Upper lobe of right lung (tissue), 1 donor: ENCODE results near the gene TGFBR1. TPM values are rescaled to one million over a fixed set of nuclear protein-coding genes. Genes with fewer than 3 reads are reported as not detected.

Experiments
- ATAC-seq: fragments of 200-7000 bp; cut with Tn5 transposase; one replicate; pipeline ENCODE4 v1.9.1; 2020; ENCODE audit warnings: mild to moderate bottlenecking, moderate library complexity
- DNase-seq: peaks from one replicate; pipeline ENCODE4 v3.0.0-alpha.2; 2020
- H3K27ac ChIP-seq: fragments of 200-600 bp; one replicate; pipeline ENCODE4 v1.8.0; 2022
- H3K27me3 ChIP-seq: fragments of 200-600 bp; one replicate; pipeline ENCODE4 v1.8.0; 2022; ENCODE audit warnings: mild to moderate bottlenecking
- H3K36me3 ChIP-seq: fragments of 200-600 bp; one replicate; pipeline ENCODE4 v1.8.0; 2022
- H3K4me1 ChIP-seq: fragments of 200-600 bp; one replicate; pipeline ENCODE4 v1.8.0; 2022
- H3K4me3 ChIP-seq: fragments of 200-600 bp; one replicate; pipeline ENCODE4 v1.8.0; 2022; ENCODE audit warnings: mild to moderate bottlenecking
- H3K9me3 ChIP-seq: fragments of 200-600 bp; one replicate; pipeline ENCODE4 v1.8.0; 2022
- CTCF ChIP-seq: fragments of 200-600 bp; IDR thresholded peaks from one replicate; pipeline ENCODE4 v1.8.0; 2022; ENCODE audit warnings: antibody characterized with exemption
- intact Hi-C: fragments of 100-400 bp; cut with DNase I; formaldehyde crosslinking; loops from one replicate; pipeline ENCODE4 v1.11.0; 2022
- total RNA-seq: library from RNA; stranded (reverse); fragmentation: NEBNext Ultra II Directional; extraction: Animal tissue kit (Norgen Biotek cat#: 25700); gene quantifications from one replicate; pipeline ENCODE4 v1.2.1, GENCODE V29; 2021
- donor health status: DM: no; HTN: yes; CAD: no; lungs with severe emphysema.

TGFBR1 gene
- total RNA-seq, 1 donor from 2014 or later, result 72.0 TPM

GRCh38 chr9:99087462-99087861, 17.5 kb upstream of the TGFBR1 start:
- Histone ChIP-seq H3K27ac (no peak overlapping the region), H3K4me3 (no peak overlapping the region), H3K27me3 (no peaks in the 10 kb centered on the region), H3K36me3 (no peaks in the 10 kb centered on the region), H3K4me1 (peaks cover 7% of the 10 kb centered on the region), H3K9me3 (no peaks in the 10 kb centered on the region)
- ATAC-seq, result no peak
- no peak for TF ChIP-seq CTCF
- no peak for DNase-seq
- intact Hi-C loops, result no loop called here

DNA sequence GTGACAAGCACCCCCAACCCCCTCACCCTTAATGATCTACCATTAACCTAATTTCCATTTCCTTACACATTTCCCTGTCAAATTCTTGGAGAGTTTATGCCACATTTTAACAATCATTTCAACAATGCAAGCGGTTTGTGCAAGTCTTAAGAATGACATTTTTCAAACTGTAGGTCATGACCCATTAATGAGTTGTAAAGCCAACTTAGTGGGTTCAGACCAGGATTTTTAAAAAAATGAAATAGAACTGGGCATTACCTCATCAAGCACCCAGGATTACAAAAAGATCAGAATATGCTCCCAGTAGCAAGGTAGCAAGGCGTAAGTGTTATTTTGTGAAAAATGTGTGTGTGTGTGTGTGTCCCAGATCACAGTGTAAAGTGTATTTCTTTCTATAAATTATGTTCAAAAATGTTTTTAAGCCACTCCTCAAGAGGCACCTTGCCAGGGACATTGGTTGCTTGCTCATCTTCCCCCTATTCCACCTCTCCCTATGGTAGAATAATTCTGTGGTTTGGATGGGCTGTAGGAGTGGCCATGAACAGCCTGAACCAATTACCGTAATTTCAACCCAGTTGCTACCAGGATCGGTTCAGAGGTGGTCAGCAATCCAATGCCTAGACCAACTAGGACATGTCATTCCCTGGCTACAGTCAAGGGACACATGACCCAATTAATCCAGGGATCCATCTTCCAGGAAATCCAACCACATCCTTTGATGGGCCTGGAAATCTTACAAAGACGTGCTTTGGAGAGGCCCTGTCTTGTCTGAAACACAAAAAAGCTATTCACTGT, 14.4 kb upstream of the TGFBR1 start:
- intact Hi-C loops, result no loop called here
- Histone ChIP-seq H3K4me1 (peaks cover 7% of the 10 kb centered on the region), H3K27ac (no peak overlapping the region), H3K4me3 (no peak overlapping the region), H3K27me3 (no peaks in the 10 kb centered on the region), H3K36me3 (no peaks in the 10 kb centered on the region), H3K9me3 (no peaks in the 10 kb centered on the region)
- no peak for ATAC-seq
- no peak for TF ChIP-seq CTCF
- no peak for DNase-seq

DNA sequence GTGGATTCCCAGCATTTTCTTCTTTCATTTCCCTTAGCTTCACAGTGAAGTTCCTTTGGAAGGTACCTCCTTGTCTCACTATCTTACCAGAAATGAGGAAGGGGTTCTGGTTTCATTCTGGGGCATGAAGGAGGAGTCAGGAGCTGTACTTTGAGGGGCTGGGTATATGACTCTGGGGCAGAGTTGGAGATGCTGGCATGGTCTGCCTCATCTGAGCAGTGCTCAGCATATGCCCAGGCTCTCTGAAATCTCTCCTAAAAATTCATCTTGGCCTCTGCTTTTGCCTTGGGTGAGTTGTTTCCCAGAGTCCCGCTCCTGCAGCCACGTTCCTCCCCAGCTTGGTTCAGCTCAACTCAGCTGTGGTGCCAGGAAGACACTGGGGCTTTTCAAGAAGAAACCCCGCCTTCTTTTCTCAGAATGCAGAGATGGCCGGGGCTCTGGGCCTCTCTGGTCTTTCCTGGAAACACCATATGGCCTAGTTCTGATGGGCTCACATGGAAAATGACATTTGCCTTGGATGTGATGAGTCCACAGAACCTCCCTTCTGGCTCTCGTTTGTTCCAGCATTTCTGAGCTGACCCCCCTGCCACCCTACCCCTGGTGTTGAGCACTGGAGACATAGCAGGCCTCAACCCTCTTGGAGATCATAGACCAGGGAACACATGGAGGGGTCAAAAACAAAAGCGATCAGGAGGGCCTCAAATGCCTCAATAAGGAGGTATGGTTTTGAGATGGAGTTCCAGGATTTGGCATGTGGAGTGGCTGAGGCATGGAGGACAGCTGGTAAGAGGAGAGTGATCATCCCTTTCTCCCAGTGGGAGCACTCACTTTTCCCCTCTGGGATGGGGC, 12.0 kb upstream of the TGFBR1 start:
- intact Hi-C loops, result no loop called here
- no peak for TF ChIP-seq CTCF
- no peak overlapping the region for H3K4me3 ChIP-seq
- H3K9me3 ChIP-seq, result no peaks in the 10 kb centered on the region
- ATAC-seq (peak; percentile 47), DNase-seq (no peak)
- no peaks in the 10 kb centered on the region for H3K36me3 ChIP-seq
- no peak overlapping the region for H3K27ac ChIP-seq
- no peaks in the 10 kb centered on the region for H3K27me3 ChIP-seq
- H3K4me1 ChIP-seq, result no peaks in the 10 kb centered on the region

- no peaks in the 10 kb centered on the region for H3K36me3 ChIP-seq
- TF ChIP-seq CTCF, result no peak
- H3K4me3 ChIP-seq, result no peak overlapping the region
- no peak for DNase-seq
- no peaks in the 10 kb centered on the region for H3K9me3 ChIP-seq
- no peak for ATAC-seq
- intact Hi-C loops, result no loop called here
- no peaks in the 10 kb centered on the region for H3K4me1 ChIP-seq
- no peak overlapping the region for H3K27ac ChIP-seq
- no peaks in the 10 kb centered on the region for H3K27me3 ChIP-seq
Measured at GRCh38 chr9:99093492-99093791, 11.5 kb upstream of the TGFBR1 start.

DNA sequence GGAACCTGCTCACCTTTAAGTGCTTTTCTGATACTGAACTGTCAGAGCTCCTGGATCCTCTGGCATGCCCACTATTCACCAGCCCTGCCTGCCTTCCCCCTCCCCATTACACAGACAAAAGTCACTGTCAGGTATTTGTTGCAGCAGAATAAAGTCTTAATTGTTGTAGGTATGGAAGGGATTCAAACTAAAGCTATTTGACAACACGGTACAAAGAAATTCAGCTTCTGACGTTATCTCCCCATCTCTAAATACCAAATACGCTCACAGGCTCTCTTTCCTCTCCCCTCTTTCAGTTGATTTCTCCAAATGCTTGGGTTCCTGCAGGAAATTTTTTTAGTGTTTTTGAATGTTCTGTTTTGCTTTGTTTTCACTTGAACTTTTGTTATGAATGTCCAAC, 9.3 kb upstream of the TGFBR1 start:
- DNase-seq (no peak), ATAC-seq (no peak)
- Histone ChIP-seq H3K27ac (no peak overlapping the region), H3K9me3 (no peaks in the 10 kb centered on the region), H3K27me3 (no peaks in the 10 kb centered on the region), H3K36me3 (no peaks in the 10 kb centered on the region), H3K4me1 (no peaks in the 10 kb centered on the region), H3K4me3 (no peak overlapping the region)
- intact Hi-C loops, result no loop called here
- no peak for TF ChIP-seq CTCF
